ENCODE data around the gene PHYHD1.
"Not testable (repeated sequence)": the region's sequence is repeated elsewhere in the genome, so short reads cannot be mapped to it uniquely, and the experiment has no call there.

The PHYHD1 gene

GRCh38 chr9:128943832-128944620 lies 23.2 kb downstream of the PHYHD1 start:
- peaks cover 24 to 30% of the 10 kb centered on the region in 2 donors for H3K4me1 Mint-ChIP-seq (ENCODE audit: low read depth in 2 of 2)
- H3K4me3 Mint-ChIP-seq = no peak overlapping the region
- H3K27me3 Mint-ChIP-seq = no peaks in the 10 kb centered on the region
- no peak for ATAC-seq (replicated peaks)
- no peak overlapping the region for H3K27ac Mint-ChIP-seq
- H3K9me3 Mint-ChIP-seq = no peaks in the 10 kb centered on the region
- DNase-seq = no peak
- peaks cover 24% of the 10 kb centered on the region for H3K36me3 Mint-ChIP-seq (ENCODE audit: insufficient read depth)

DNA sequence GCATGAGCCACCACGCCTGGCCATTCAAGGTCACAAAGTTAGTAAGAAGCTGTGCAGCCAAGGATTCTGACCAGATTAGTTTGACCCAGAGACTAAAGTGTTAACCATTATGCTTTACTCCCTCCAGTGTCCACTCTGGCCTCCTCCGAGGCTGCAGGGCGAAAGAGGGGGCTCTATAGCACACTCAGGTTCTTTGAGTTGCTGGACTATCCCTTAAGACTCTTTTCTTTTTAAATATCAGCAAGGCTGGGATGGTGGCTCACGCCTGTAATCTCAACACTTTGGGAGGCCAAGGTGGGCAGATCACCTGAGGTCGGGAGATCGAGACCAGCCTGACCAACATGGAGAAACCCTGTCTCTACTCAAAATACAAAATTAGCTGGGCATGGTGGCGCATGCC lies 24.2 kb downstream of the PHYHD1 start:
- H3K4me1 Mint-ChIP-seq (ENCODE audit: low read depth in 2 of 2) = peaks cover 24 to 30% of the 10 kb centered on the region in 2 donors
- DNase-seq; H3K9me3 Mint-ChIP-seq; H3K27me3 Mint-ChIP-seq; ATAC-seq (replicated peaks); H3K4me3 Mint-ChIP-seq; H3K27ac Mint-ChIP-seq: not testable (repeated sequence)
- H3K36me3 Mint-ChIP-seq (ENCODE audit: insufficient read depth) = peaks cover 29% of the 10 kb centered on the region

DNA sequence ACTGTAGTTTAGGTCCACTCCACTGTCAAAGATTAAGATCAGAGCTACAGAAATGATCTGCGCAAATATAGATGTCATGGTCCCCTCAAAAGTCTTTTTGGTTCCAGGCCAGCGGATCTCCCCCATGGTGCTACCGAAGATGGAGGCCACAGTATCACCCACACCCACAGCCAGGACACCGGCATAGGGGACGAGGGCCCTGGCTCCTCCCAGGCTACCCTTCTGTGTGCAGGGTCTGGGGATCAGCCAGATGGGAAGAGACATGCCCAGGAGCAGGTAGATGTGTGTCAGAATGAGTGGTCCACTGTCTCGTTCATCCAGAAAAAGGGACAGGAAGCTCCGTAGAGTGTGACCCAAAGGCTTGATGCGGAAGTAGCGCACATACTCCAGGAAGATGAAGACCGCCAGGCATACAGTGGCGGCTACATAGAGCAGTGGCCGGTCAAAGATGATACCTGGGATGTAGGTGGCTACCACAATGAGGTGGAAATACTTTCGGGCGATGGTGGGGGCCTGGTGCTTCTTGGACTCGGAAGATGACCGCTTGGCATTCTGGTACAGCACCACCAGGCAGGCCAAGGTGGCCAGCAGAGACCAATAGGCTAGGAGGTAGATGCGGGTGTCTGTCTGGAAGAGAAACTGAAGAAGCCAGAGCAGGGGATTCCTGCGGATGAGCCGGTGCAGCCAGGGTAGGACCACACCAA lies 25.2 kb downstream of the PHYHD1 start:
- DNase-seq (no peak), ATAC-seq (replicated peaks) (no peak)
- no peaks in the 10 kb centered on the region for H3K9me3 Mint-ChIP-seq
- H3K36me3 Mint-ChIP-seq (ENCODE audit: insufficient read depth) = peaks cover 35% of the 10 kb centered on the region
- no peaks in the 10 kb centered on the region for H3K27me3 Mint-ChIP-seq
- peak overlapping the region; percentile 94 for H3K4me3 Mint-ChIP-seq
- peak overlapping the region; percentile 94 to 96 for H3K27ac Mint-ChIP-seq
- H3K4me1 Mint-ChIP-seq (ENCODE audit: low read depth in 2 of 2) = peaks cover 24 to 30% of the 10 kb centered on the region in 2 donors

DNA sequence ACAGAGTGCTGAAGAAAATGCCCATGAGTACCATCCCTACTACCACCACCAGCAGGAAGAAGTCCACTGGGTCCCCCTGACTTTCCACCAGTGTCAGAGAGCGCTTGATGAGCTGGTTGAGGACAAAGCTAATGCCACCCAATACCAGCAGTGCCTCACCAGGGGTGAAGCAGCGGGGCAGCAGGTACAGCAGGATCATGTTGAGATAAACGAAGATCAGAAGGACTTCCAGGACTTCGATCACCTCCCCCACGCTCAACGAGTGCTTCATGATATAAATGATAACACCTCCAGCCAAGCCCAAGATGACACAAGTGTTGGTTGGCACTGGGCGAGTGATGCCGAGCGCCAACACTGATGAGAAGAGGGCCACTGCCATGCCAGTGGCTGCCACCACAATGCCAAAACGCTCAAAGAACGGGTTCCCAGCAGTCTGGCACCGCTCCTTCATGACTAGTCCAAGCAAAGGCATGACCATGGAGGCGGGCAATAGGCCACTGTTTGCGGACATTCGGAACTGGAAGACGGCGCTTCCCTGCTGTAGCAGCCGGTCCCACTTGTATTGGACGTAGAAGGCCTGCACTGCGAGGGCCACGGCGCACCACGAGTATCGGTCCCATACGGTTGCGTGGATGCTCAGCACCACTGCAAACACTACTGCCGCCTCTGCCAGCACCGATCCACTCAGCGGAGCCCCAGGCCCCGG lies 25.9 kb downstream of the PHYHD1 start:
- ATAC-seq (replicated peaks) (peak; percentile 7), DNase-seq (peak in 2 of 3 experiments; percentile 6 to 14)
- Mint-ChIP-seq H3K4me1 (ENCODE audit: low read depth in 2 of 2) (peaks cover 24 to 30% of the 10 kb centered on the region in 2 donors), H3K27ac (peak overlapping the region; percentile 94 to 96), H3K4me3 (peak overlapping the region; percentile 94), H3K9me3 (no peaks in the 10 kb centered on the region), H3K27me3 (no peaks in the 10 kb centered on the region), H3K36me3 (ENCODE audit: insufficient read depth) (peaks cover 39% of the 10 kb centered on the region)

- Mint-ChIP-seq H3K27ac (peak overlapping the region; percentile 94 to 96), H3K27me3 (no peaks in the 10 kb centered on the region), H3K36me3 (ENCODE audit: insufficient read depth) (peaks cover 43% of the 10 kb centered on the region), H3K4me1 (ENCODE audit: low read depth in 2 of 2) (peaks cover 24 to 30% of the 10 kb centered on the region in 2 donors), H3K9me3 (no peaks in the 10 kb centered on the region), H3K4me3 (peak overlapping the region; percentile 94)
- ATAC-seq (replicated peaks) (no peak), DNase-seq (no peak)
These were observed 26.4 kb downstream of the PHYHD1 start for GRCh38 chr9:128947277-128947526.

DNA sequence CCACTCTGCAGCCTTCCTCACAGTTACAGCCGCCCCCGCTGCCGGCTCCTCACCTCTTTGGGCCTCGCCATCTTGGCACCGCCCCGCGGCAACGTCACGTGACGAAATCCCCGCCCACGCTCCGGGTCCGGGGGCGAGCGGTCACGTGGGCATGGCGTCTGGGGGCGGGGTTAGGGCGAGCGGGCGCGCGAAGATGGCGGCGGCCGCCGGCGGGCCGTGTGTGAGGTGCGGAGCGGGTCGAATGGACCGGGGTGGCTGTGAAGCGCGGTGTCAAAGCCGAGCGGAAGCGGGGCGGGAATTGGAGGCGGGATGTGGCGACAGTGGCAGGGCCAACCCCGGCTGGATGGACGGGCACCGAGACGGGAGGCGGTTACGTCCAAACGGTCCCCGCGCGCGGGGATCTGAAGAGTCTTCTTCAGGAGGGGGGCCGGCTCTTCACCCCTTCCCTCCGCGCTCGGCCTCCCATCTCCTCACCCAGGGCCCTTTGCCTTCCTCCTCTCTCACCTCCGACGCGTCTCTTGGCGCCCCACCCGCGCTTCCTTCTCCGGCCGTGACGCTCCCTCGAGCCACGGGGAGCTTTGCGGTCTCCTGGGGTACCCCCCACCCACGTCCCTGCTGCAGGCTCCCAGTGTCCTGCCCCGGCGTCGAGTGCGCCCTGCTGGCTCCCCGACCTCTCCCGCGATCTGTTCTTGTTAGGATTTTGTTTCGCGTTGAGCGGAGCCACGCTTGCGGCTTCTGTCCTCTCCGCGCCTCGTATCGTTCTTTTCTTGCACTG lies 26.9 kb downstream of the PHYHD1 start, which contains the start of the genes DOLK and NUP188:
Gene DOLK, minus strand, starts transcription at position 77 of the 775 bp plus-strand sequence. CDS start 300 bp downstream, outside the sequence.
Gene NUP188, plus strand, starts transcription at position 173 of the 775 bp plus-strand sequence. Its CDS starts 21 bp downstream, at position 194.
- Mint-ChIP-seq H3K27me3 (no peaks in the 10 kb centered on the region), H3K4me3 (peak within 1 kb of the TSS; percentile 94), H3K9me3 (no peaks in the 10 kb centered on the region), H3K27ac (peak within 1 kb of the TSS; percentile 94 to 96), H3K4me1 (ENCODE audit: low read depth in 2 of 2) (peaks cover 24 to 30% of the 10 kb centered on the region in 2 donors), H3K36me3 (ENCODE audit: insufficient read depth) (peaks cover 49% of the 10 kb centered on the region)
- peak; percentile 100 for DNase-seq
- peak; percentile 83 for ATAC-seq (replicated peaks)

GRCh38 chr9:128961403-128961802 lies 40.6 kb downstream of the PHYHD1 start:
- peaks cover 89% of the 10 kb centered on the region for H3K36me3 Mint-ChIP-seq (ENCODE audit: insufficient read depth)
- not testable (repeated sequence) for DNase-seq; H3K27ac Mint-ChIP-seq; H3K4me1 Mint-ChIP-seq (ENCODE audit: low read depth in 2 of 2); ATAC-seq (replicated peaks); H3K27me3 Mint-ChIP-seq; H3K9me3 Mint-ChIP-seq; H3K4me3 Mint-ChIP-seq

- Mint-ChIP-seq H3K4me1 (ENCODE audit: low read depth in 2 of 2) (no peaks in the 10 kb centered on the region), H3K9me3 (no peaks in the 10 kb centered on the region), H3K4me3 (no peak overlapping the region), H3K27ac (no peak overlapping the region), H3K36me3 (ENCODE audit: insufficient read depth) (peaks cover 80% of the 10 kb centered on the region), H3K27me3 (no peaks in the 10 kb centered on the region)
- DNase-seq = no peak
- no peak for ATAC-seq (replicated peaks)
These were observed 48.7 kb downstream of the PHYHD1 start for GRCh38 chr9:128969491-128969890.

DNA sequence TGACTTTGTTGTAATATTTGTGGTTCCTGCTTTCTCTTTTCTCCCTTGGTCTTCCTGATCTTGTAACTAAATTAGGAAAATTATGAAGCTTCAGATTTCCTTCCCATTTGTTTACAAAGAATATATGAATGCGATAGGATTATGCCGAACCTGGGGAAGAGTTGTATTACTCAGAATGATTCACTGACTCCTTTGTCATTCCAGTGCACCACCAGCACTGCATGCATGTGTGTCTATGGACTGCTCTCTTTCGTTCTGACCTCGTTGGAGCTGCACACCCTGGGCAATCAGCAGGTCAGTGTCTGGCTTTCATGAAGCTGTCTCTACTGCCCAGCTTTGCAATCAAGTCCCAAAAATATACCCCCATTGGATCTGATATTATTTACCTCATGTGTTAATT lies 52.2 kb downstream of the PHYHD1 start:
- Mint-ChIP-seq H3K4me1 (ENCODE audit: low read depth in 2 of 2) (no peaks in the 10 kb centered on the region), H3K4me3 (no peak overlapping the region), H3K36me3 (ENCODE audit: insufficient read depth) (peaks cover 84% of the 10 kb centered on the region), H3K9me3 (no peaks in the 10 kb centered on the region), H3K27ac (no peak overlapping the region), H3K27me3 (no peaks in the 10 kb centered on the region)
- ATAC-seq (replicated peaks) (no peak), DNase-seq (no peak)

DNA sequence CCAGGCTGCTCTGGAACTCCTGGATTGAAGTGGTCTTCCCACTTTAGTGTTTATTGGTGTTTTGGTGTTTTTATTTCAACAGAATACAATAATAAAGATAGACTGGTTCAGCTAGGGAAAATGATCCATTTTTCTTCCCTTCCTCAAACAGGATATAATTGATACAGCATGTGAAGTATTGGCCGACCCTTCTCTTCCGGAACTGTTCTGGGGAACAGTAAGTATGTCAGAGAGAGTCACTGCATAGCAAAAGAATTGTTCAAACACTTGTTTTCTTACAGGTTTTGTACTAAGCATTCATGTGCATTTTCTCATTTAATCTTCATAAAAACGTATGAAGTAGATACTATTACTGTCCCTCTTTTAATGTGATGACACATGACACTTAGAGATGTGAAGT lies 58.3 kb downstream of the PHYHD1 start:
- no peak for DNase-seq
- Mint-ChIP-seq H3K9me3 (no peaks in the 10 kb centered on the region), H3K4me3 (no peak overlapping the region), H3K4me1 (ENCODE audit: low read depth in 2 of 2) (no peaks in the 10 kb centered on the region), H3K27me3 (no peaks in the 10 kb centered on the region), H3K36me3 (ENCODE audit: insufficient read depth) (peaks cover 85% of the 10 kb centered on the region), H3K27ac (no peak overlapping the region)
- no peak for ATAC-seq (replicated peaks)

DNA sequence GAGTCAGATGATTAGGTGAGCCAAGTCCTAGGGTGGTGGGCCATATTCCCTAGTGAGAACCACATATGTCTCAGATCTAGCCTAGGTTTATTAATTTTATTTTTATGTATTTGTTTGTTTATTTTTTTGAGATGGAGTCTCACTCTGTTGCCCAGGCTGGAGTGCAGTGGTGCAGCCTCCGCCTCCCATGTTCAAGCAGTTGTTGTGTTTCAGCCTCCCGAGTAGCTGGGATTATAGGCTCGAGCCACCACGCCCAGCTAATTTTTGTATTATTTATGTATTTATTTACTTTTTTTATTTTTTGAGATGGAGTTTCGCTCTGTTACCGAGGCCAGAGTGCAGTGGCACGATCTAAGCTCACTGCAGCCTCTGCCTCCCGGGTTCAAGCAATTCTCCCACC lies 62.8 kb downstream of the PHYHD1 start:
- no peaks in the 10 kb centered on the region for H3K27me3 Mint-ChIP-seq
- DNase-seq (no peak), ATAC-seq (replicated peaks) (no peak)
- no peaks in the 10 kb centered on the region for H3K9me3 Mint-ChIP-seq
- H3K4me1 Mint-ChIP-seq (ENCODE audit: low read depth in 2 of 2) = no peaks in the 10 kb centered on the region
- no peak overlapping the region for H3K27ac Mint-ChIP-seq
- no peak overlapping the region for H3K4me3 Mint-ChIP-seq
- peaks cover 80% of the 10 kb centered on the region for H3K36me3 Mint-ChIP-seq (ENCODE audit: insufficient read depth)

DNA sequence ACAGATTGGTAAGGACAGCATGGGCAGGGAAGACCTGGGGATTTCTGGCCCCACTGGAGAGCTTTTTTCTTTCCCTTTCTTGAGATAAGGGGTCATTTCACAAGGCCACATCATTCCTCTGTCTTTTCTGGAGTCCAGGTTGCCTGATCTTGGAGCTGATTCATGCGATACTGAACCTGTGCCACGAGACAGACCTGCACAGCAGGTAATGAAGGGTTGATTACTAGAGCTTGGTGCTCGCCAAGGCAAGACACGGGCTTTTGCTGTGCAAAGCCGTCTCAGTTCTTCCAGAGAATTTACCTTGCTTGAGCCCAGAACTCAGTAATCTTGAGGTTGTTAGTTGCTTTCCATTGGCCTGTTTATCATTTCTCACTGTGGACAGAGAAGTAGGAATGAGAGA lies 65.9 kb downstream of the PHYHD1 start:
- ATAC-seq (replicated peaks) (no peak), DNase-seq (no peak)
- Mint-ChIP-seq H3K4me3 (no peak overlapping the region), H3K9me3 (no peaks in the 10 kb centered on the region), H3K27me3 (no peaks in the 10 kb centered on the region), H3K27ac (no peak overlapping the region), H3K4me1 (ENCODE audit: low read depth in 2 of 2) (no peaks in the 10 kb centered on the region), H3K36me3 (ENCODE audit: insufficient read depth) (peaks cover 75% of the 10 kb centered on the region)

DNA sequence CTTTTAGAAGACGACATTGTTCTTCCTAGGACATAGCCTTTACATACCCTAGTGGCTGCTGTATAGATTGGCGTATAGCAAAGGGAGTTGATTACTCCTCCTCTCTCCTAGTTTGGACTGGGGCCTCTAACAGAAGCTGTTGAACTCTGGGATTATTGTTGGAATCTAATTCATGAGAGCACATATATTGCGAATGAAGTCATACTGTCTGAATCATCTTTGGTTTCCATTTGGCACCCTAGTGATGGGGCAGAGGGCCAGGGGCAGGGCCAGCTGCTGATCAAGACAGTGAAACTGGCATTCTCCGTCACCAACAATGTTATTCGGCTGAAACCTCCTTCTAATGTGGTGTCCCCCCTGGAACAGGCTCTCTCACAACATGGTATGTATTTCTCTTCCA lies 67.0 kb downstream of the PHYHD1 start:
- no peak overlapping the region for H3K4me3 Mint-ChIP-seq
- no peaks in the 10 kb centered on the region for H3K27me3 Mint-ChIP-seq
- no peak for ATAC-seq (replicated peaks)
- H3K4me1 Mint-ChIP-seq (ENCODE audit: low read depth in 2 of 2) = no peaks in the 10 kb centered on the region
- H3K36me3 Mint-ChIP-seq (ENCODE audit: insufficient read depth) = peaks cover 75% of the 10 kb centered on the region
- no peaks in the 10 kb centered on the region for H3K9me3 Mint-ChIP-seq
- peak overlapping the region in 1 of 2 donors; percentile 22 for H3K27ac Mint-ChIP-seq
- DNase-seq = no peak

Data from effector memory CD8-positive, alpha-beta T cell (primary cell).